Endothelial cell of umbilical vein (primary cell): ENCODE results near the gene DNAH10. TPM values are rescaled to one million over a fixed set of nuclear protein-coding genes. Genes with fewer than 3 reads are reported as not detected.
A peak's percentile ranks its signal among the peaks of the same experiment; 100 is the strongest.

Source experiments
- BruUV-seq: library from RNA; stranded (reverse); fragments of 400-500 nt; replicated peaks from 2 replicates; lab custom pipeline; 2021; lab: Mats Ljungman, UMichigan
- CTCF ChIA-PET: fragments of 300-600, 350-600 bp; sonication (Branson Sonifier 250); formaldehyde crosslinking; loops from one replicate; lab custom pipeline; 2021; ENCODE audit warnings: antibody characterized with exemption, inconsistent platforms; lab: Charles Lee
- POLR2A ChIA-PET: fragments of 300-600, 350-600 bp; sonication (Branson Sonifier 250); formaldehyde crosslinking; loops from one replicate; lab custom pipeline; 2021; ENCODE audit warnings: antibody characterized with exemption, inconsistent platforms; lab: Charles Lee
- DNase-seq: peaks from one replicate; pipeline ENCODE4 v3.0.0-alpha.2; 2011; ENCODE audit warnings: low read depth, low spot score
- FAIRE-seq: peaks from 2 replicates; lab custom pipeline; 2011; peaks lifted over from hg19 to GRCh38; lab: Jason Lieb, UNC
- H2AFZ ChIP-seq: 2 replicates; pipeline ENCODE4 v1.6.0; 2012; ENCODE audit warnings: low read depth, low read length, control low read depth, inconsistent platforms
- H3K27ac ChIP-seq: 2 replicates; pipeline ENCODE4 v1.5.1; 2011; ENCODE audit warnings: low read depth, mild to moderate bottlenecking, control low read depth, low read length, moderate library complexity; ENCODE audit not compliant: insufficient read depth
- H3K27me3 ChIP-seq, 2 experiments: 2 replicates each; pipeline versions ENCODE4 v1.6.0 to v1.6.1; 2011; ENCODE audit warnings: low read length in 2 of 2, mixed read lengths in 1 of 2; ENCODE audit not compliant: control insufficient read depth in 2 of 2, insufficient read depth in 2 of 2
- H3K36me3 ChIP-seq, 2 experiments: 2 replicates in 1 of 2; 3 replicates in 1 of 2; pipeline ENCODE4 v1.5.1; 2011; ENCODE audit warnings: low read length in 2 of 2, mild to moderate bottlenecking in 1 of 2, moderate library complexity in 1 of 2; ENCODE audit not compliant: control insufficient read depth in 2 of 2, insufficient read depth in 2 of 2; ENCODE audit errors: extremely low read depth in 1 of 2
- H3K4me1 ChIP-seq: 3 replicates; pipeline ENCODE4 v1.5.1; 2011; ENCODE audit warnings: mild to moderate bottlenecking, low read length; ENCODE audit not compliant: control insufficient read depth, insufficient read depth; ENCODE audit errors: extremely low read depth
- H3K4me2 ChIP-seq: 2 replicates; pipeline ENCODE4 v1.6.1; 2011; ENCODE audit warnings: low read length, control low read depth, mixed read lengths; ENCODE audit not compliant: insufficient read depth
- H3K4me3 ChIP-seq, 3 experiments: fragments of 200-600 bp in 1 of 3; sonication (generic), shearing (Covaris generic) in 1 of 3; replicated peaks in 1 of 3; 2 replicates each; pipeline ENCODE4 v1.5.1; 2011 to 2016; ENCODE audit warnings: control low read depth in 3 of 3, low read length in 3 of 3, mild to moderate bottlenecking in 2 of 3, inconsistent platforms in 1 of 3, low read depth in 1 of 3, moderate library complexity in 1 of 3; ENCODE audit not compliant: insufficient read depth in 1 of 3
- H3K79me2 ChIP-seq: 2 replicates; pipeline ENCODE4 v1.6.0; 2012; ENCODE audit warnings: low read length, inconsistent platforms; ENCODE audit not compliant: control insufficient read depth, insufficient read depth
- H3K9ac ChIP-seq: replicated peaks from 2 replicates; pipeline ENCODE3; 2011; ENCODE audit warnings: low read length, control low read depth; ENCODE audit not compliant: insufficient read depth; ENCODE audit errors: extremely low read depth
- H3K9me1 ChIP-seq: replicated peaks from 3 replicates; pipeline ENCODE4 v1.6.0; 2011; ENCODE audit warnings: mild to moderate bottlenecking, low read length; ENCODE audit not compliant: control insufficient read depth, insufficient read depth; ENCODE audit errors: extremely low read depth
- H3K9me3 ChIP-seq: replicated peaks from 2 replicates; pipeline ENCODE4 v1.5.1; 2012; ENCODE audit warnings: low read length, inconsistent platforms; ENCODE audit not compliant: control insufficient read depth, insufficient read depth
- H4K20me1 ChIP-seq: replicated peaks from 2 replicates; pipeline ENCODE3; 2011; ENCODE audit warnings: mild to moderate bottlenecking, low read length; ENCODE audit not compliant: control insufficient read depth, insufficient read depth; ENCODE audit errors: extremely low read depth
- CTCF ChIP-seq, 2 donors: IDR thresholded peaks; 1 replicate in 1 of 2; 2 replicates in 1 of 2; pipeline ENCODE4 v1.5.1; 2011; ENCODE audit warnings: low read length in 2 of 2, mild to moderate bottlenecking in 2 of 2, moderate library complexity in 2 of 2, control low read depth in 1 of 2, inconsistent platforms in 1 of 2, low read depth in 1 of 2; ENCODE audit not compliant: insufficient read depth in 1 of 2; ENCODE audit errors: extremely low read depth in 1 of 2
- EZH2 ChIP-seq: IDR thresholded peaks from 2 replicates; pipeline ENCODE4 v1.6.1; 2012; ENCODE audit warnings: borderline replicate concordance, low read depth, mild to moderate bottlenecking, moderate library complexity, low read length, inconsistent platforms; ENCODE audit not compliant: severe bottlenecking
- FOS ChIP-seq: IDR thresholded peaks from 2 replicates; pipeline ENCODE4 v1.6.1; 2011; ENCODE audit warnings: mild to moderate bottlenecking, low read length, moderate library complexity, borderline replicate concordance; ENCODE audit not compliant: insufficient read depth
- GATA2 ChIP-seq: IDR thresholded peaks from 2 replicates; pipeline ENCODE4 v1.7.0; 2011; ENCODE audit warnings: low read depth, mild to moderate bottlenecking, moderate library complexity, mixed read lengths, low read length; ENCODE audit not compliant: insufficient read length, insufficient read depth
- JUN ChIP-seq: IDR thresholded peaks from 2 replicates; pipeline ENCODE4 v1.6.1; 2011; ENCODE audit warnings: borderline replicate concordance, low read depth; ENCODE audit not compliant: insufficient read length, insufficient read depth
- MAX ChIP-seq: IDR thresholded peaks from 2 replicates; pipeline ENCODE4 v1.6.1; 2011; ENCODE audit not compliant: insufficient read depth, insufficient read length
- MYC ChIP-seq: IDR thresholded peaks from one replicate; pipeline ENCODE4 v1.6.1; 2011; ENCODE audit warnings: mild to moderate bottlenecking, low read depth, low read length
- POLR2A ChIP-seq: IDR thresholded peaks from 2 replicates; pipeline ENCODE4 v1.6.1; 2012; ENCODE audit warnings: low read depth, mild to moderate bottlenecking, control low read depth, low read length
- POLR2AphosphoS5 ChIP-seq: IDR thresholded peaks from 2 replicates; pipeline ENCODE4 v1.6.1; 2012; ENCODE audit warnings: low read depth, mild to moderate bottlenecking, control low read depth, low read length, moderate library complexity; ENCODE audit not compliant: insufficient read depth
- dilution Hi-C: fragments of 300-500 bp; cut with MboI; formaldehyde crosslinking; loops from one replicate; pipeline ENCODE4 v1.15.0; 2019; ENCODE audit warnings: low sequenced_read_pairs; ENCODE audit not compliant: extremely low pct_ligation_motif_present
- intact Hi-C: fragments of 100-400 bp; cut with micrococcal nuclease; formaldehyde crosslinking; loops from one replicate; pipeline ENCODE4 v1.10.0; 2022
- polyA plus RNA-seq, 4 experiments: library from polyadenylated mRNA; depleted of rRNA in 3 of 4; stranded (reverse) in 3 of 4; unstranded in 1 of 4; fragments of >200 nt; gene quantifications; 2 replicates each; pipeline versions ENCODE4 v1.2.1 to v1.2.3, GENCODE V29; 2011 to 2012; ENCODE audit warnings: missing spikeins in 1 of 4
- total RNA-seq: library from RNA; stranded (reverse); gene quantifications from 2 replicates; pipeline ENCODE4 v1.2.3, GENCODE V29; 2021

Gene DNAH10
- total and polyA plus RNA-seq, 2 donors (not counting 3 experiments of a cell fraction or from before 2014, with no cell fraction given) = 0.04 to 0.31 TPM

- Histone ChIP-seq H3K9me3 (no peaks in the 10 kb centered on the region), H2AFZ (no peak overlapping the region), H3K9ac (no peak overlapping the region), H3K36me3 (peaks cover 12 to 29% of the 10 kb centered on the region in 2 experiments), H3K4me2 (no peak overlapping the region), H3K79me2 (no peaks in the 10 kb centered on the region), H3K4me3 (no peak overlapping the region), H3K9me1 (no peaks in the 10 kb centered on the region), H3K27ac (no peak overlapping the region), H3K4me1 (no peaks in the 10 kb centered on the region), H3K27me3 (no peaks in the 10 kb centered on the region), H4K20me1 (no peaks in the 10 kb centered on the region)
- intact Hi-C loops (no loop called here), dilution Hi-C loops (no loop called here)
- FAIRE-seq = peak; percentile 47
- ChIA-PET CTCF (no interaction called here), POLR2A (no interaction called here)
- no TSS peak for BruUV-seq
- no peak for DNase-seq
- no peak for TF ChIP-seq POLR2AphosphoS5
- no peak for TF ChIP-seq MYC
- no peak for TF ChIP-seq POLR2A
- no peak for TF ChIP-seq MAX
- no peak for TF ChIP-seq CTCF (IDR thresholded peaks at IDR 0.05; ENCODE audit: extremely low read depth in 1 of 2, insufficient read depth in 1 of 2, low read depth in 1 of 2, low read length in 2 of 2)
- TF ChIP-seq FOS = no peak
- no peak for TF ChIP-seq JUN
- no peak for TF ChIP-seq GATA2
- no peak for TF ChIP-seq EZH2
These were observed 13.9 kb upstream of the DNAH10 start for GRCh38 chr12:123748161-123748560.
